HG03354 (cell line): ENCODE results near the gene SPI1.

Source experiments
- ATAC-seq: cut with Tn5 transposase; IDR thresholded peaks from one replicate; pipeline ENCODE4 v1.9.1; 2021; ENCODE audit warnings: mild to moderate bottlenecking; ENCODE audit not compliant: unreplicated experiment, poor library complexity, severe bottlenecking

Gene SPI1

DNA sequence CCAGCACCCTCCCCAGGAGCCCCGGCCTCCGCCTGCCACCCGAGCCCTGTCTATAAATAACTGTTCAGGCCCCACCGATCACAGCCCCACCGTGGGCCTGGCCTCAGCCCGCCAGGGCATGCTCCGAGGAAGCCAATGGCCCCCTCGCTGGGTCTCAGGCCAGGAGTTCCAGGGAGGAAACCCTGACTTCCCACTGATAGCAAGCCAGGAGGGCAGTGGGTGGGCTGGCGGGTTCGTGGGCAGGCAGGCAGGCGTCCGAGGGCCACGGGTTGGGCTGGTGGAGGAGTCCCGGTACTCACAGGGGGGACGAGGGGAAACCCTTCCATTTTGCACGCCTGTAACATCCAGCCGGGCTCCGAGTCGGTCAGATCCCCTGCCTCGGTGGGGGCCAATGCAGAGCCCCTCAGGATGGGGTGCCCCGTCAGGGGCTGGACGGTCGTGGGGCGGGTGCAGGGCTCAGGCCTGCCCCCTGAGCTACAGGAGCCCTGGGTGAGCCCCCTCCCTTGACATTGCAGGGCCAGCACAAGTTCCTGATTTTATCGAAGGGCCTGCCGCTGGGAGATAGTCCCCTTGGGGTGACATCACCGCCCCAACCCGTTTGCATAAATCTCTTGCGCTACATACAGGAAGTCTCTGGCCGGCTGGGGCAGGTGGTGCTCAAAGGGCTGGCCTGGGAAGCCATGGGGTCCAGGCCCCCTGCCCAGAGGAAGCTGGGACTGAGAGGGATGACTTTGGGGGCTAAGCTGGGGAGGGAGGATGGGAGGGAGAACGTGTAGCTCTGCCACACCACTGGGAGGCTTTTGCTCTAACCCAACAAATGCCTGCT lies at the start of gene SPI1:
SPI1 (minus strand) TSS at position 538 of the 826 bp plus-strand sequence; CDS start at position 344, 194 bp downstream.
- ATAC-seq: peak; percentile 87

DNA sequence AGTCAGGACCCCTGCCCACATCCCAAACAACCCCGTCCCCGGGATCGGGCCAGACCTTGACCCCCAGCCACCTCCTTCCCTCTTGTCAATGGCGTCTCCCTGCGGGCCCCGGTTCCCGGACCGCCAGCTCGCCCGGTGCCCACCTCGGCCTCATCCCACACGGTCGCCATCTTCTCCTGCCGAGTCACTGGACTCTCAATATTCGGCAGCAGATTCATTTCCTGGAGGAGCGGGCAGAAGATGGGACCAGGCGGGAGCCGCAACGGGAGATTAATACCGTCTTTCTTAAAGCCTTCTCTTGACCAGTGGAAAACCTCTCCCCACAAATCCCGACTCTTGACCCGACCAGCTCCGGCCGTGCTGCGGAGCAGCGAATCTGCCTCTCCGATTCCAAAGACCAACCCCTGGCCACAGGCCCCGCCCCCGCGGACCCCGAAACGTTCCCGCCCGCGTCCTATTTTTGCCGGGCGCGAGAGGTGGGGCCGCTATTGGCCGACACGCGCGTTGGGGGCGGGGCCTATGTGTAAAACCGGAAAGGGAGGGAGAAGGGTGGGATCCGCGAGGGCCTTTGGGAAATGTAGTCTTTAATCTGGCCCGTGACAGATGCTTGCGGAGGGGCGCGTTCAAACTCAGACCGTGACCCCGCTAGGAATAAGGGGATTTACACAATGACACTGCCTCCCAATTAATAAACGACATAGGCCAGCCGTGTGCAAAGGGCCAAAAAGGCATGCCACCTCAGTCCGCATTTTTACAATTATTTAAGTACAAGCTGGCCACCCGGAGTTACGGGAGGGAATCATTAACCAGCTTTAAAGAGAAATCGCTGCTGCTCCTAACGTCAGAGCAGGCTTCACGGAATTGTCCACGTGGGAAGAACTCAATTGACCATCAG lies 48.0 kb upstream of the SPI1 start, which contains the start of gene PSMC3:
PSMC3 (minus strand) TSS at position 378 of the 895 bp plus-strand sequence; CDS start at position 218, 160 bp downstream.
- peak; percentile 94 for ATAC-seq

DNA sequence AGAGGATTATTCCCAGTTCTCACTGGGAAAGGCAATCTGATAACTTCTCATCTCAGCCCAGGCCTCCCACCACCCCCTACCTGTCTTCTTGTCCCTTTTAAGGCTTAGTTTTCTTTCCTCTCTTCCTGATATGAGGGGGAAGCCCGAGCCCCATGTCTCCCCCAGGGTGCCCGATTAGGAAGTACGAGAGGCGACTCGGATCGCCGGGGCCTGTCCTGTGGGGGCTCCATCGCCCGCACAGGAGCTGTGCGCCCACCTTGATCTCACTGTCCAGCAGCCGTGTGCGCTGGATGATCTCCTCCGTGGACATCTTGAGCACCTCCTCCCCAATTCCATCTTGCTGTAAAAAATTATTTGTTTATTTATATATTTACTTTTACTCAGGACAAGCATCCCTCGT lies 47.3 kb upstream of the SPI1 start:
- ATAC-seq: no peak

DNA sequence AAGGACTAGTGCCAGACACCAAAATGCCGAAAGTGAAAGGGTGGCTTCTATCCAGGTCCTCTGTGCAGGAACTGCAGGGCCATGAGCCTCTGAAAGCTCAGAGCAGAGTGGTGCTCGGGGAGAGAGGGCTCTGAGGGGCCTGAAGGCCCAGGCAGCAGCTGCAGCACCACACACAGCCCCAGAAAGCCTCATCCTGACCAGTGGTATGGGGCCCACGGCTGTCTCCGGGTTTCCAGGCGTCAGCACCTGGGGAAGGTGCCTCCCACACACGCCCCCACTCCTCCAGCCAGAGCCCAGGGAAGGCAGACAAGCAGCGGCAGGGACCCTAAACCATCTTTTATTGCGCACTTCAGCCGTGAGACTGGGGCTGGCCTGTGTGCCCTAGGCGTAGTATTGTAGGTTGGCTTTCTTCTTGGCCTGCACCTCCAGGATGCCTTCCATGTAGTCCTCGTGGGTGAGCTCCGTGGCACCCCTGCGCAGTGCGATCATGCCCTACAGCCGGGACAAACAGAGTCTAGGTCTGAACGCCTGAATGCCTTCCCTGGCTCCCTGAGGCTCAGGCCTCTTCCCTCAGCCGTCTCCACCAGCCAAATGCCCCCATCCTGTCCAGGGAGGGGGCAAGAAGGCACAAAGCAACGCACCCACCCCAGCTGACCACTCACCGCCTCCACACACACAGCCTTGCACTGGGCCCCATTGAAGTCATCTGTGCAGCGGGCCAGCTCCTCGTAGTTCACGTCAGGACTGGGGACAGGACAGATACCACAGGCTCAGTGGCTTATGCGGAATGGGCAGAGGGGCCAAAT lies 40.3 kb upstream of the SPI1 start:
- no peak for ATAC-seq

DNA sequence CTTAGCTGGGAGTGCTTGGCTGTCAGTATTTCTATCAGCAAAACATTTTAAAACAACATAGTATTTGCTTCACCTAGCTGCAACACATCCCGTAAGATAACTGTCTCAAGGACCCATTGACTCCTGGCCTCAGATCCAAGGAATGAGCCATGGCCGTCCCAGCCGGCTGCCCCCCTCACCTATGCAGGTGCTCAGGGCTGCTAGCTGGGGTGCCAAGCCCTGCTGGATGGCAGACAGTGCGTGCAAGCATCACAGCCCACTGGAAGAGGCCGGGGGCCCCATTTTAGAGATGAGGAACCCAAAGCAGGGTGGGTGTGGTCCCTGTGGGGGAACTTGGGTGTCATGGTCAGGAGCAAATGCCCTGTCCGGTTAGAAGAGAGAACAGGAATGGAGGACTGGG lies 39.4 kb upstream of the SPI1 start:
- ATAC-seq: no peak

DNA sequence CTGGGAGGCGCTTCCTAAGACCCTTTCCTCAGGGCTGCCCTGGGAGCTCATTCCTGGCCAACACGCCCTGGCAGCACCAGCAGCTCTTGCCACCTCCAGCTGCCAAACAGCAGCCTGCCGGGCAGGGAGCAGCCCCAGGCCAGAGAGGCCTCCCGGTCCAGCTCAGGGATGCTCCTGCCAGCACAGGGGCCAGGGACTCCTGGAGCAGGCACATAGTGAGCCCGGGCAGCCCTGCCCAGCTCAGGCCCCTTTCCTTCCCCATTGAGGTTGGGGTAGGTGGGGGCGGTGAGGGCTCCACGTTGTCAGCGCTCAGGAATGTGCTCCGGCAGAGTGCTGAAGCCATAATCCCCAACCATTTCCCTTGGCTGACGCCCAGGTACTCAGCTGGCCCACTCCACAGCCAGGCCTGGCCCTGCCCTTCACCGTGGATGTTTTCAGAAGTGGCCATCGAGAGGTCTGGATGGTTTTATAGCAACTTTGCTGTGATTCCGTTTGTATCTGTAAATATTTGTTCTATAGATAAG lies 37.7 kb upstream of the SPI1 start:
- no peak for ATAC-seq

DNA sequence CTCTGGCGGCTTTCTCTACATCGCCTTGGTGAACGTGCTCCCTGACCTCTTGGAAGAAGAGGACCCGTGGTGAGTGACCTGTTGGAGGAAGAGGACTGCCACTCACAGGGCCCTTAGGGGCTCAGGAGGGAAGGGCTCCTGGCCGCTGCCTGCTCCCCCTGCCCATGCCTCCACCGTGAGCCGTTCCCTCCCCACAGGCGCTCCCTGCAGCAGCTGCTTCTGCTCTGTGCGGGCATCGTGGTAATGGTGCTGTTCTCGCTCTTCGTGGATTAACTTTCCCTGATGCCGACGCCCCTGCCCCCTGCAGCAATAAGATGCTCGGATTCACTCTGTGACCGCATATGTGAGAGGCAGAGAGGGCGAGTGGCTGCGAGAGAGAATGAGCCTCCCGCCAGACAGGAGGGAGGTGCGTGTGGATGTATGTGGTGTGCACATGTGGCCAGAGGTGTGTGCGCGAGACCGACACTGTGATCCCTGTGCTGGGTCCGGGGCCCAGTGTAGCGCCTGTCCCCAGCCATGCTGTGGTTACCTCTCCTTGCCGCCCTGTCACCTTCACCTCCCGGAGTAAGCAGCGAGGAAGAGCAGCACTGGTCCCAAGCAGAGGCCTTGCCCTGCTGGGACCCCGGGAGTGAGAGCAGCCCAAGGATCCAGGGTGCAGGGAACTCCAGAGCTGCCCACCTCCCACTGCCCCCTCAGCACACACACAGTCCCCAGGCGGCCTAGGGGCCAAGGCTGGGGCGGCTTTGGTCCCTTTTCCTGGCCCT lies 36.9 kb upstream of the SPI1 start:
- ATAC-seq: no peak

DNA sequence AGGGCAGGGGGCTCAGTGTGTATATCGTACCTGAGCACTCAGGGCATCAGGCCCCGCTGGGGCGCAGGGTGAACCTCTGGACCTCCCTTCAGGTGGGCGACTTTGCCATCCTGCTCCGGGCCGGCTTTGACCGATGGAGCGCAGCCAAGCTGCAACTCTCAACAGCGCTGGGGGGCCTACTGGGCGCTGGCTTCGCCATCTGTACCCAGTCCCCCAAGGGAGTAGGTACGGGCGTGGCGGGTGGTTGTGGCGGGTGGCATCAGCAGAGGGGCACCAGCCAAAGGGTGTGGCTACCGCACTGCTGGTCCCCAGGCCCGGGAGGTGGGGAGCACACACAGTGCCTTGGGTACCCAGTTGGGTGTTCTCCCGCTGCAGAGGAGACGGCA lies 36.3 kb upstream of the SPI1 start:
- ATAC-seq: no peak

DNA sequence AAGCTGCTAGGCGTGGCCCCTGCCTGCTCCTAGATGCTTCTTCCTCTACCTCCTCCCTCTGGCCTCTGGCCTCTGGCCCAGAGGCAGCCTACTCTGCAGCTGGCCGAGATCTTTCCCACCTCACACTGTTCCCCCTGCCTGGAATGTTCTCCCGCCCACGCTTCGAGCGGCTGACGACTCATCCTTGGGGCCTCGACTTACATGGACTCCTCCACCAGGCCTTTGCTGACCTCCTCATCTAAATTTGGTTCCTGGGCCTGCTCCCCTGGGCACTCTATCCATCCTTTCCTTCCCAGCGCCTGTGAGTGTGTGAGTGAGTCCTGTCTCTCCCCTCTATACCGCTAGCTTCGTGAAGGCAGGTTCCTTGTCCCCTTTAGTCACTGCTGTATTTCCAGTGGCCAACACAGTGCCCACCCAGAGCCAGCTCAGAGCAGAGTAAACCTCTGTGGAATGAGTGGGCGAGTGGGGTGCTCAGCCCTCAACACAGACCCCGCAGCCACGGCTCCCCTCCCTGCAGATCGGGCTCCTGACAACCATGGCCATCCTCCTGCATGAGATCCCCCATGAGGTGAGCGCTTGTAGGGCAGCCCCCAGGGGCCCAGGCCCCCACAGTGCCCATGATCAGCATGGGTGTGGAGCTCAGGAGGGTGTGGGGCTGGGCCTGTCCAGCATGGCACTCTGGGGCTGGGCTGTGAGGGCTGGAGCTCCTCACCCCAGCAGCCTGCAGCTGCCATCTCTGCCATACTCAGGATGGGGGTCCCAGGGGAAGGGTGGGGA lies 35.7 kb upstream of the SPI1 start:
- ATAC-seq: no peak

DNA sequence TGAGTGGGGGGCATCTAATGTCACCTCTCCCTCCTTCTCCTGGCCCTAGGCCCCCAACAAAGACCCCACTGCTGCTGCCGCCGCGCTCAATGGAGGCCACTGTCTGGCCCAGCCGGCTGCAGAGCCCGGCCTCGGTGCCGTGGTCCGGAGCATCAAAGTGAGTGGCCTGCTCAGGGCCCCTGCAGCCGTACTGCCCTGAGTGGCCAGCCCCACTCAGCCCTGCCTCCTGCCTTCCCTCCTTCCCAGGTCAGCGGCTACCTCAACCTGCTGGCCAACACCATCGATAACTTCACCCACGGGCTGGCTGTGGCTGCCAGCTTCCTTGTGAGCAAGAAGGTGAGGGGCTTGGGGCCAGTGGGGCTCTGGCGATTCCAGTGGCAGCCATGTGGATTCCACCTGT lies 35.0 kb upstream of the SPI1 start:
- no peak for ATAC-seq

DNA sequence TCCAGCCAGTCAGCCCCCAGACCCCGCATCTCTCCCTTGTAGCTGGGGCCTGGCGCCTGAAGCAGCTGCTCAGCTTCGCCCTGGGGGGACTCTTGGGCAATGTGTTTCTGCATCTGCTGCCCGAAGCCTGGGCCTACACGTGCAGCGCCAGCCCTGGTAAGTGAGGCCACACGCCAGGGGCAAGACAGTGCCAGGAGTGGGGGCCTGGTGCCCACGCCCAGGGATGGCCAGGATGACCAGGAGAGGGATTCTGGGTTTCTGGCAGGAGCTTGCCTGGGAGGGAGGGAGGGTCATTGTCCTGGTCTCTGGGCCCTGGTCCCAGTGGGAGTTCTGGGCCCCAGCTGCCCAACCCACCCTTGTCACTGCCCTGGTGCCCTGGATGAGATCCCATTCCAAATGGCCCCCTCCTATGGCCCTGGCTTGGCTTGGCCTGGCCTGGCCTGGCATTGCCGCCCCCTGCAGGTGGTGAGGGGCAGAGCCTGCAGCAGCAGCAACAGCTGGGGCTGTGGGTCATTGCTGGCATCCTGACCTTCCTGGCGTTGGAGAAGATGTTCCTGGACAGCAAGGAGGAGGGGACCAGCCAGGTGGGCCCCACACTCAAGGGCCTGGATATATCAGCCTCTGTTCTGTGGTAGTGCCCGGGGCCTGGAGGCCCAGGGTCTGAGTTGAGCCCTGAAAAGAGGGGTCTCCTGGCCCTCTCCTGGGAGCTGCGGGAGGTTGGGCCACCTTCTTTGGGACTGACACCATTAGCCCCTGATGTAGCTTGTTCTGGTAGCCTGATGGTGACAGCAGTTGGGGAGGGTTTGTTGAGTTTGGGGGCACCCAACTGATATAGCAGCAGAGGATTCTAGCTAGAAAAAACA lies 33.8 kb upstream of the SPI1 start:
- no peak for ATAC-seq

DNA sequence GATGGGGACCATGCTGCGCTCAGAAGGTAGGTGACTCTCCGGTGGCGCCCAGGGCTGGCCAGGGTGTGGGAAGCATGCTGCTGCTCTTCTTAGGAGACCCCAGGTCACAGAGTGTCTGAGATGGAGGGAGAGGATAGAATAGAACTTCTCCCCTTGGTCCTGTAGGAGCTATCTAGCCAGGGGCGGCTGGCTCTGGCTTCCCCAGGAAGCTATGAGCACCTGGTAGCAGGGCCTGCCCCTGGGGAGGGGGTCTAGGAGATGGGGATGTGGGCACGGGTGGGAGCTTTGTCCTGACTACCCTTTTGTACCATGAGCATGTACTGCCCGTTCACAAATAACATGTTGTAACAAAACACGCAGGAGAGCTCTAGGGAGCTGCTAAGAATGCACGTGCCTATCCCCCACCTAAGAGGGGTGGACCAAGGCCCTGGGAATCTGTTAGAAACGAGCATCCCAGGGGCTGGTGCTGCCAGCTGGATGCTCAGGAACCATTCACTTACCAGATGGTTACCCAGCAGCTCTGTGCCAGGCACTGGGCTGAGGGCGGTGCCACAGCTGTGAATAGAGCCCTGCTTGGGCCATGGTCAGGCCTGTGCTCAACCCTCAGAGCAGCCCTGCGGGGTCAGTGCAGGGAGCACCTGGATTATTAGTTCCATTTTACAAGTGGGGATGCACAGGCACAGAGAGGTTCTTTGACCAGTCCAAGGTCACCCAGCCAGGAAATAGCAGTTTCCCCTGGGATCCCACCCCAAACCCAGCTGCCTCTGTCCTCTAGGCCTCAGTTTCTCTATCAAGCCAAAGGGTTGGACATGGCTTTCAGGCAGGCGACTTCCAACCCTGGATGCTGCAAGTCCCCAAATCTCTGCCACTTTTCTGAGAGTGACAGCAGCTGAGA lies 32.3 kb upstream of the SPI1 start:
- ATAC-seq: no peak

DNA sequence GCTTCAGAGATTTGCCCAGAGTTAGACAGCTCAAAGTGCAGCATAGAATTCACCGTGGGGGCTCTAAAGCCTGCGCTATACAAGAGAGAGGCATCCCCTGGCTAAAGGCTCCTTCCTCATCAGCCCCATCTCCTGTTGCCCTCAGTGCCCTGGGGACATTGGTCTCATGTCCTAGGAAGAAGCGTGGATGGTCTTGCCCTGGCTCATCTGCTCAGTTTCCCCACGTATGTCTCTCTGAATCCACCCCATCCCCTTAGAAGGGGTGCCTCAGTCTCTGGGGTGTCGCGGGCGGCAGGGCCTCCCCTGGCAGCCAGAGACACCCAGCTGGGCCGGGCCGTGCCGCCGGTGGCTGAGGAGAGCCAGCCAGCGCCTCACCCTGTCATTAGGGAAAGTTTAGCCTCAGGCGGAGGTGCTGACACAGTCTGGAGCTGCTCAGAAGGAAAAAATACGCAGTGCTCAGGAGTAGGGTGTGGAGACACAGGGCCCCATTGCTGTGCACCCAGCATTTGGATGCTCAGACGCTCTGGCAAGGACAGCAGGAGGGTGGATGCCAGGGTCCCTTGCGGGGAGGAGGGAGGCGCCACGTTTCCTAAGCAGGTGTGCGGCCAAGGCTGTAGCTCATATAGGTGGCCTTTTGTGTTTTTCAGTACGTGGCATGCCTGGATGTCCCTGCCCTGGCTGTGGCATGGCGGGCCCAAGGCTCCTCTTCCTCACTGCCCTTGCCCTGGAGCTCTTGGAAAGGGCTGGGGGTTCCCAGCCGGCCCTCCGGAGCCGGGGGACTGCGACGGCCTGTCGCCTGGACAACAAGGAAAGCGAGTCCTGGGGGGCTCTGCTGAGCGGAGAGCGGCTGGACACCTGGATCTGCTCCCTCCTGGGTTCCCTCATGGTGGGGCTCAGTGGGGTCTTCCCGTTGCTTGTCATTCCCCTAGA lies 31.4 kb upstream of the SPI1 start:
- ATAC-seq: no peak

DNA sequence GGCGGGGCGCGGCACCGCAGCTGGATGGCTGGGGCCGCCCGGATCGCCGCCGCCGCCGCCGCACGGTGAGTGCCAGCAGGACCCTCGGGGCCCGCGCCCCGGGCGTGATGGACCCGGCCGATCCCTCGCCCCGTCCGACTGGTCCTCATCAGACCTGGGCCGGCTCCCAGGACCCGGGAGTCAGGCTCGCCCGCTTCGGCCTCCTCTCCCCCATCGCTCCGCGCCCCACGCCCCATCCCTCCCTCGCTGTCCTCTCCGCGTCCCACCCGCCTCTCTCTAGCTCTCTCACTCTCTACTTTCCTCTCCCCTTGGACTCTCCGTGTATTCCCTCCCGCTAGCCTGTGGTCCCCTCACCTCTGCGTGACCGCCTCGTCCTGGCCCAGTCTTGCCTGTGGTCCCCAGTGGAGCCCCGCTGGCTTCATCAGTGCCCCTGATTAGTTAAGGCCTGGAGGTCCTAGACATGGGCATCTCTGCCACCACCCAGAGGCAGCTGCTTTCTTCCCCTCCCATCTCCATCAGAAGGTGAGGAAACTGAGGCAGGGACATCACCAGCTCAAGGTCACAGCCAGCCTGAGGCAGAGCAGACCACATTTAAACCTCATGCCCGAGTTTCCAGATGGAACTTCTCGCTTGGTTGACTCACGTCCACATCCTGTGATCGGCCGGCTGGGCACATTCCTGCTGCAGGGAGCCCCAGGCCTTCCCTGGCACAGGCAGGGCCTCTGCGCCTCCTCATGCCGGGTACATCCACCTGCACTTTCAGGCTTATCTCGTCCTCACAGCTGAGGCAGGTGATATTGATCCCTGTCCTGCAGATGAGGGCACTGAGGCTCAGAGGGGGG lies 30.5 kb upstream of the SPI1 start:
- ATAC-seq: no peak
